Measurements from ENCODE around the gene SYT12.

Gene SYT12

DNA sequence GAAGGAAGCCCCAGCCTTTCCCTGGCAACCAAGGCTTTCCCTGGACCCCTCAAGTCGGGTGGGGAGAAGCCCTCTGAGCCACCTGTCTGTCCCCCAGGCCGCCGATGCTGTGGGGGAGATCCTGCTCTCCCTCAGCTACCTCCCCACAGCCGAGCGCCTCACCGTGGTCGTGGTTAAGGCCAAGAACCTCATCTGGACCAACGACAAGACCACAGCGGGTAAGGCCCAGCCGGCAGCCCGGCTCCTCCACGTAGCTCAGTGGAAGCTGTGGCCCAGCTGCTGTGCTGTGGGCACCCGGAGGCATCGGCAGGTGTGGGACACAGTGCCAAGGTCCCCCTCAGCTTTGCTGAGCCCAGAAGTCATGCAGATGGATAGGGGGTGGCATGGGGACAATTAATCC, 21.6 kb downstream of the SYT12 start:
- Histone ChIP-seq H4K20me1 (ENCODE audit: insufficient read depth) (no peaks in the 10 kb centered on the region), H3K9ac (no peak overlapping the region), H3K4me2 (no peak overlapping the region), H3K4me3 (IDR thresholded peaks at IDR 0.05; ENCODE audit: insufficient read depth, low read depth, low read length) (no peak overlapping the region), H3K36me3 (ENCODE audit: insufficient read depth) (no peaks in the 10 kb centered on the region), H3K27ac (no peak overlapping the region), H3K27me3 (ENCODE audit: insufficient read depth, low read depth) (peaks cover 11% of the 10 kb centered on the region), H3K4me1 (ENCODE audit: low read depth, poor library complexity, severe bottlenecking) (no peaks in the 10 kb centered on the region), H3K79me2 (ENCODE audit: insufficient read depth, low read depth) (no peaks in the 10 kb centered on the region), H2AFZ (ENCODE audit: low read depth) (no peak overlapping the region)
- TF ChIP-seq, protein P1, sequence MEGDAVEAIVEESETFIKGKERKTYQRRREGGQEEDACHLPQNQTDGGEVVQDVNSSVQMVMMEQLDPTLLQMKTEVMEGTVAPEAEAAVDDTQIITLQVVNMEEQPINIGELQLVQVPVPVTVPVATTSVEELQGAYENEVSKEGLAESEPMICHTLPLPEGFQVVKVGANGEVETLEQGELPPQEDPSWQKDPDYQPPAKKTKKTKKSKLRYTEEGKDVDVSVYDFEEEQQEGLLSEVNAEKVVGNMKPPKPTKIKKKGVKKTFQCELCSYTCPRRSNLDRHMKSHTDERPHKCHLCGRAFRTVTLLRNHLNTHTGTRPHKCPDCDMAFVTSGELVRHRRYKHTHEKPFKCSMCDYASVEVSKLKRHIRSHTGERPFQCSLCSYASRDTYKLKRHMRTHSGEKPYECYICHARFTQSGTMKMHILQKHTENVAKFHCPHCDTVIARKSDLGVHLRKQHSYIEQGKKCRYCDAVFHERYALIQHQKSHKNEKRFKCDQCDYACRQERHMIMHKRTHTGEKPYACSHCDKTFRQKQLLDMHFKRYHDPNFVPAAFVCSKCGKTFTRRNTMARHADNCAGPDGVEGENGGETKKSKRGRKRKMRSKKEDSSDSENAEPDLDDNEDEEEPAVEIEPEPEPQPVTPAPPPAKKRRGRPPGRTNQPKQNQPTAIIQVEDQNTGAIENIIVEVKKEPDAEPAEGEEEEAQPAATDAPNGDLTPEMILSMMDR (conservative IDR thresholded peaks at IDR 0.05; ENCODE audit: low read depth, low read length), result no peak

DNA sequence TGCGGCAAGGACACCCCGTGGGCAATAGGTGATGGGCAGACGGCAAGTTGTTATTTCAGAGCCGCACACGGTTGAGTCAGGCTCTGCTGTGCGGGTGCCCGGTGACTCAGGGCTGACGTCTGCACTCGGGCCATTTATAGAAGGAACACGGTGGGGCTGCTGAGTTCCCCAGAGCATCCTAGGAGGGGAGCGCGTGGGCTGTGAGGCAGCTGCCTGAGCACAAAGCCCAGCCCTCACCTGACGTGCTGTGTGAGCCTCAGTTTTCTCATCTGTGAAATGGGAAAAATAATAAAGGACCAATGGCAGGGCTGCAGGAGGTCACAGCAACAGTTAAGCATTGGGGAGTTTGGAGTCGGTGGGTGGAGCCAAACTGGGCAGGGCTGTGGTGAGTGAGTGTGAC, 22.4 kb downstream of the SYT12 start:
- Histone ChIP-seq H2AFZ (ENCODE audit: low read depth) (no peak overlapping the region), H4K20me1 (ENCODE audit: insufficient read depth) (no peaks in the 10 kb centered on the region), H3K79me2 (ENCODE audit: insufficient read depth, low read depth) (no peaks in the 10 kb centered on the region), H3K9ac (no peak overlapping the region), H3K4me1 (ENCODE audit: low read depth, poor library complexity, severe bottlenecking) (no peaks in the 10 kb centered on the region), H3K27ac (no peak overlapping the region), H3K4me3 (IDR thresholded peaks at IDR 0.05; ENCODE audit: insufficient read depth, low read depth, low read length) (no peak overlapping the region), H3K36me3 (ENCODE audit: insufficient read depth) (no peaks in the 10 kb centered on the region), H3K27me3 (ENCODE audit: insufficient read depth, low read depth) (peaks cover 11% of the 10 kb centered on the region), H3K4me2 (no peak overlapping the region)
- TF ChIP-seq, protein P1 (conservative IDR thresholded peaks at IDR 0.05; ENCODE audit: low read depth, low read length), result no peak

- no peaks in the 10 kb centered on the region for H3K36me3 ChIP-seq (ENCODE audit: insufficient read depth)
- no peaks in the 10 kb centered on the region for H3K4me1 ChIP-seq (ENCODE audit: low read depth, poor library complexity, severe bottlenecking)
- no peak overlapping the region for H3K4me3 ChIP-seq (IDR thresholded peaks at IDR 0.05; ENCODE audit: insufficient read depth, low read depth, low read length)
- no peak overlapping the region for H3K27ac ChIP-seq
- TF ChIP-seq, protein P1 (conservative IDR thresholded peaks at IDR 0.05; ENCODE audit: low read depth, low read length), result no peak
- no peak overlapping the region for H3K9ac ChIP-seq
- peaks cover 4% of the 10 kb centered on the region for H3K27me3 ChIP-seq (ENCODE audit: insufficient read depth, low read depth)
- no peak overlapping the region for H3K4me2 ChIP-seq
- no peaks in the 10 kb centered on the region for H3K79me2 ChIP-seq (ENCODE audit: insufficient read depth, low read depth)
- H2AFZ ChIP-seq (ENCODE audit: low read depth), result no peak overlapping the region
- H4K20me1 ChIP-seq (ENCODE audit: insufficient read depth), result no peaks in the 10 kb centered on the region
These were observed 25.7 kb downstream of the SYT12 start for GRCh38 chr11:67048515-67049130.

GRCh38 chr11:67050139-67050538, 27.2 kb downstream of the SYT12 start:
- TF ChIP-seq, protein P1 (conservative IDR thresholded peaks at IDR 0.05; ENCODE audit: low read depth, low read length), result no peak
- Histone ChIP-seq H3K4me3 (IDR thresholded peaks at IDR 0.05; ENCODE audit: insufficient read depth, low read depth, low read length) (no peak overlapping the region), H3K4me1 (ENCODE audit: low read depth, poor library complexity, severe bottlenecking) (peaks cover 12% of the 10 kb centered on the region), H2AFZ (ENCODE audit: low read depth) (no peak overlapping the region), H3K27ac (no peak overlapping the region), H3K4me2 (no peak overlapping the region), H4K20me1 (ENCODE audit: insufficient read depth) (no peaks in the 10 kb centered on the region), H3K36me3 (ENCODE audit: insufficient read depth) (no peaks in the 10 kb centered on the region), H3K9ac (no peak overlapping the region), H3K79me2 (ENCODE audit: insufficient read depth, low read depth) (no peaks in the 10 kb centered on the region), H3K27me3 (ENCODE audit: insufficient read depth, low read depth) (no peaks in the 10 kb centered on the region)
